ENCODE data around the gene GPR141. TPM values are rescaled to one million over a fixed set of nuclear protein-coding genes. Genes with fewer than 3 reads are reported as not detected.

GPR141 gene
- total RNA-seq, 1 experiment from 2014 or later: not detected

- no peaks in the 10 kb centered on the region for H3K9me3 Mint-ChIP-seq (ENCODE audit: unreplicated experiment)
- H3K27me3 ChIP-seq (replicated peaks; ENCODE audit: control insufficient read depth, insufficient read depth, low read length): no peaks in the 10 kb centered on the region
- no peak for DNase-seq
- no peaks in the 10 kb centered on the region for H3K4me1 ChIP-seq
- ChIA-PET CTCF (no interaction called here), POLR2A (no interaction called here)
- no peak for TF ChIP-seq CTCF (IDR thresholded peaks at IDR 0.05; ENCODE audit: insufficient read depth in 1 of 2, low read depth in 1 of 2, low read length in 1 of 2, severe bottlenecking in 1 of 2, unreplicated experiment in 1 of 2)
- intact Hi-C loops (cut with micrococcal nuclease; ENCODE audit: unreplicated experiment): no loop called here
- no peak overlapping the region for H3K4me3 Mint-ChIP-seq (ENCODE audit: unreplicated experiment)
- H3K36me3 ChIP-seq (ENCODE audit: control insufficient read depth, insufficient read depth, low read length): no peaks in the 10 kb centered on the region
- H3K9me3 ChIP-seq: no peaks in the 10 kb centered on the region
- no TSS peak for BruUV-seq (replicated peaks)
- H3K4me1 Mint-ChIP-seq (ENCODE audit: low read depth, unreplicated experiment): no peaks in the 10 kb centered on the region
- H3K4me3 ChIP-seq (ENCODE audit: low read depth, low read length): no peak overlapping the region
- H3K36me3 Mint-ChIP-seq (ENCODE audit: insufficient read depth, unreplicated experiment): no peaks in the 10 kb centered on the region
- H3K27me3 Mint-ChIP-seq (ENCODE audit: insufficient read depth, unreplicated experiment): peaks cover 5% of the 10 kb centered on the region
- no peak overlapping the region for H3K27ac Mint-ChIP-seq (ENCODE audit: unreplicated experiment)
Observed at GRCh38 chr7:37672926-37673325, 10.6 kb upstream of the GPR141 start.

GRCh38 chr7:37673523-37673922 is 10.0 kb upstream of the GPR141 start:
- intact Hi-C loops (cut with micrococcal nuclease; ENCODE audit: unreplicated experiment): no loop called here
- Histone ChIP-seq H3K4me1 (no peaks in the 10 kb centered on the region), H3K36me3 (ENCODE audit: control insufficient read depth, insufficient read depth, low read length) (no peaks in the 10 kb centered on the region), H3K9me3 (no peaks in the 10 kb centered on the region), H3K4me3 (ENCODE audit: low read depth, low read length) (no peak overlapping the region), H3K27me3 (replicated peaks; ENCODE audit: control insufficient read depth, insufficient read depth, low read length) (no peaks in the 10 kb centered on the region)
- ChIA-PET CTCF (no interaction called here), POLR2A (no interaction called here)
- Mint-ChIP-seq H3K27ac (ENCODE audit: unreplicated experiment) (no peak overlapping the region), H3K36me3 (ENCODE audit: insufficient read depth, unreplicated experiment) (no peaks in the 10 kb centered on the region), H3K27me3 (ENCODE audit: insufficient read depth, unreplicated experiment) (peaks cover 5% of the 10 kb centered on the region), H3K4me3 (ENCODE audit: unreplicated experiment) (no peak overlapping the region), H3K9me3 (ENCODE audit: unreplicated experiment) (no peaks in the 10 kb centered on the region), H3K4me1 (ENCODE audit: low read depth, unreplicated experiment) (no peaks in the 10 kb centered on the region)
- no peak for DNase-seq
- no TSS peak for BruUV-seq (replicated peaks)
- no peak for TF ChIP-seq CTCF (IDR thresholded peaks at IDR 0.05; ENCODE audit: insufficient read depth in 1 of 2, low read depth in 1 of 2, low read length in 1 of 2, severe bottlenecking in 1 of 2, unreplicated experiment in 1 of 2)

- no TSS peak for BruUV-seq (replicated peaks)
- no peak for DNase-seq
- no peaks in the 10 kb centered on the region for H3K4me1 Mint-ChIP-seq (ENCODE audit: low read depth, unreplicated experiment)
- H3K36me3 Mint-ChIP-seq (ENCODE audit: insufficient read depth, unreplicated experiment): no peaks in the 10 kb centered on the region
- no peak overlapping the region for H3K4me3 Mint-ChIP-seq (ENCODE audit: unreplicated experiment)
- no peak for TF ChIP-seq CTCF (IDR thresholded peaks at IDR 0.05; ENCODE audit: insufficient read depth in 1 of 2, low read depth in 1 of 2, low read length in 1 of 2, severe bottlenecking in 1 of 2, unreplicated experiment in 1 of 2)
- Histone ChIP-seq H3K9me3 (no peaks in the 10 kb centered on the region), H3K36me3 (ENCODE audit: control insufficient read depth, insufficient read depth, low read length) (no peaks in the 10 kb centered on the region), H3K27me3 (replicated peaks; ENCODE audit: control insufficient read depth, insufficient read depth, low read length) (no peaks in the 10 kb centered on the region), H3K4me3 (ENCODE audit: low read depth, low read length) (no peak overlapping the region), H3K4me1 (no peaks in the 10 kb centered on the region)
- POLR2A ChIA-PET: no interaction called here
- CTCF ChIA-PET: no interaction called here
- H3K27ac Mint-ChIP-seq (ENCODE audit: unreplicated experiment): no peak overlapping the region
- H3K9me3 Mint-ChIP-seq (ENCODE audit: unreplicated experiment): no peaks in the 10 kb centered on the region
- peaks cover 6% of the 10 kb centered on the region for H3K27me3 Mint-ChIP-seq (ENCODE audit: insufficient read depth, unreplicated experiment)
- intact Hi-C loops (cut with micrococcal nuclease; ENCODE audit: unreplicated experiment): no loop called here
Observed at GRCh38 chr7:37674531-37674930, 9.0 kb upstream of the GPR141 start.
